Measurements from ENCODE around the gene FDXR. TPM values are rescaled to one million over a fixed set of nuclear protein-coding genes. Genes with fewer than 3 reads are reported as not detected.

The FDXR gene
- polyA plus RNA-seq, 1 donor from 2014 or later = 14.4 TPM

DNA sequence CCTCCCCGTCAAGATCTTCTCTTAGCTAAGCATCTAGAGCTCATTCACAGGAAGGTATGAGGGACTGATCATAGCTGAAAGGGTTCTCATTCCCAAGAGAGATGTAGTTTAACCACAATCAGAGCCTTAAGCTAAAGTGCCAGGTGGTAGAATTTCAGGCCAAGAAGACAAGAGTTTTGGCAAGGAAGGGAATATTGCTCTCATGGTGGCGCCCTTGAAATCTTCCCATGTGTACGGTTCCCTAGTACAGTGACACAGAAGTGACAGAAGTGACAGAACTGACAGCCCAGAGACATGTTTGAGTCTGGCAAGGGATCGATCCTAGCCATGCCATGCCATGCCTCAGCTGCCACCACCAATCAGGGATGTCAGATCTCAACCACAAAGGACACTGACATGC is 15.6 kb downstream of the FDXR start:
- H3K36me3 ChIP-seq (ENCODE audit: insufficient read depth, low read length) = no peaks in the 10 kb centered on the region
- no peaks in the 10 kb centered on the region for H3K9me2 ChIP-seq (ENCODE audit: insufficient read depth, low read length)
- H3K9ac ChIP-seq (ENCODE audit: low read length) = no peak overlapping the region
- no peaks in the 10 kb centered on the region for H3F3A ChIP-seq (ENCODE audit: insufficient read depth, low read length, poor library complexity, severe bottlenecking)
- H3K27me3 ChIP-seq (ENCODE audit: insufficient read depth, low read depth, low read length) = peaks cover 93% of the 10 kb centered on the region
- TF ChIP-seq EP300 (conservative IDR thresholded peaks at IDR 0.05; ENCODE audit: poor library complexity, severe bottlenecking) (peak; percentile 16), EZH2 (IDR thresholded peaks at IDR 0.05; ENCODE audit: borderline replicate concordance, insufficient read depth, low read length, poor library complexity, severe bottlenecking) (no peak)
- no peak overlapping the region for H3K4me2 ChIP-seq (ENCODE audit: low read length)
- H3K4me3 ChIP-seq (ENCODE audit: low read length) = no peak overlapping the region
- H3K9me3 ChIP-seq (ENCODE audit: low read length) = no peaks in the 10 kb centered on the region
- H2AFZ ChIP-seq (ENCODE audit: low read depth, low read length) = no peak overlapping the region
- H3K79me2 ChIP-seq (replicated peaks; ENCODE audit: insufficient read depth, low read length) = no peaks in the 10 kb centered on the region
- no peak overlapping the region for H3K27ac ChIP-seq (ENCODE audit: low read length)
- H4K20me1 ChIP-seq (ENCODE audit: insufficient read depth) = no peaks in the 10 kb centered on the region

DNA sequence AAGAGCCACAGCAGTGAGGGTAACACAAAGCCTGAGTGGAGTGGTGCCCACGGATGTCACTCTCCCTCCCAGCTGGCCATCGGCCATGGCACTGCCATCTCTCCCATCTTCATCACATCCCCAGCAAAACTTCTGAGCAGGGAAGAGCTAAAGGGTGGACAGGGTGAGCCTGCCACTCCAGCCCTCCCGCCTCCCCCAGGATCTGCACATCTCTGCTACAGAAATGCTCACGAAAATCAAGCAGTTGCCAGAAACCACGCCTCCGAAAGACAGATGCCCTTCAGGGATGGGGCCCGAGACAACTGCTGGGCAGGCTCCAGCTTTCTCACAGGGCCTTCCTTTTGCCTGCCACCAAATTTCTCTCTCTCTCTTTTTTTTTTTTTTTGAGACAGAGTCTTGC is 16.7 kb downstream of the FDXR start:
- no peaks in the 10 kb centered on the region for H3K9me2 ChIP-seq (ENCODE audit: insufficient read depth, low read length)
- H3K9ac ChIP-seq (ENCODE audit: low read length) = no peak overlapping the region
- H3K9me3 ChIP-seq (ENCODE audit: low read length) = no peaks in the 10 kb centered on the region
- H3K36me3 ChIP-seq (ENCODE audit: insufficient read depth, low read length) = no peaks in the 10 kb centered on the region
- H3K27ac ChIP-seq (ENCODE audit: low read length) = no peak overlapping the region
- no peak overlapping the region for H3K4me2 ChIP-seq (ENCODE audit: low read length)
- H4K20me1 ChIP-seq (ENCODE audit: insufficient read depth) = no peaks in the 10 kb centered on the region
- no peaks in the 10 kb centered on the region for H3K79me2 ChIP-seq (replicated peaks; ENCODE audit: insufficient read depth, low read length)
- H2AFZ ChIP-seq (ENCODE audit: low read depth, low read length) = no peak overlapping the region
- TF ChIP-seq POLR2AphosphoS5 (IDR thresholded peaks at IDR 0.05) (no peak), RAD21 (conservative IDR thresholded peaks at IDR 0.05) (no peak), MXI1 (conservative IDR thresholded peaks at IDR 0.05; ENCODE audit: poor library complexity, severe bottlenecking) (no peak), TAF1 (IDR thresholded peaks at IDR 0.05; ENCODE audit: low read depth) (no peak), EP300 (conservative IDR thresholded peaks at IDR 0.05; ENCODE audit: poor library complexity, severe bottlenecking) (no peak), EZH2 (IDR thresholded peaks at IDR 0.05; ENCODE audit: borderline replicate concordance, insufficient read depth, low read length, poor library complexity, severe bottlenecking) (no peak), SMC3 (conservative IDR thresholded peaks at IDR 0.05; ENCODE audit: poor library complexity) (no peak)
- TF ChIP-seq, protein P1, sequence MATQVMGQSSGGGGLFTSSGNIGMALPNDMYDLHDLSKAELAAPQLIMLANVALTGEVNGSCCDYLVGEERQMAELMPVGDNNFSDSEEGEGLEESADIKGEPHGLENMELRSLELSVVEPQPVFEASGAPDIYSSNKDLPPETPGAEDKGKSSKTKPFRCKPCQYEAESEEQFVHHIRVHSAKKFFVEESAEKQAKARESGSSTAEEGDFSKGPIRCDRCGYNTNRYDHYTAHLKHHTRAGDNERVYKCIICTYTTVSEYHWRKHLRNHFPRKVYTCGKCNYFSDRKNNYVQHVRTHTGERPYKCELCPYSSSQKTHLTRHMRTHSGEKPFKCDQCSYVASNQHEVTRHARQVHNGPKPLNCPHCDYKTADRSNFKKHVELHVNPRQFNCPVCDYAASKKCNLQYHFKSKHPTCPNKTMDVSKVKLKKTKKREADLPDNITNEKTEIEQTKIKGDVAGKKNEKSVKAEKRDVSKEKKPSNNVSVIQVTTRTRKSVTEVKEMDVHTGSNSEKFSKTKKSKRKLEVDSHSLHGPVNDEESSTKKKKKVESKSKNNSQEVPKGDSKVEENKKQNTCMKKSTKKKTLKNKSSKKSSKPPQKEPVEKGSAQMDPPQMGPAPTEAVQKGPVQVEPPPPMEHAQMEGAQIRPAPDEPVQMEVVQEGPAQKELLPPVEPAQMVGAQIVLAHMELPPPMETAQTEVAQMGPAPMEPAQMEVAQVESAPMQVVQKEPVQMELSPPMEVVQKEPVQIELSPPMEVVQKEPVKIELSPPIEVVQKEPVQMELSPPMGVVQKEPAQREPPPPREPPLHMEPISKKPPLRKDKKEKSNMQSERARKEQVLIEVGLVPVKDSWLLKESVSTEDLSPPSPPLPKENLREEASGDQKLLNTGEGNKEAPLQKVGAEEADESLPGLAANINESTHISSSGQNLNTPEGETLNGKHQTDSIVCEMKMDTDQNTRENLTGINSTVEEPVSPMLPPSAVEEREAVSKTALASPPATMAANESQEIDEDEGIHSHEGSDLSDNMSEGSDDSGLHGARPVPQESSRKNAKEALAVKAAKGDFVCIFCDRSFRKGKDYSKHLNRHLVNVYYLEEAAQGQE (IDR thresholded peaks at IDR 0.05; ENCODE audit: borderline replicate concordance) = no peak
- TF ChIP-seq, protein P2, sequence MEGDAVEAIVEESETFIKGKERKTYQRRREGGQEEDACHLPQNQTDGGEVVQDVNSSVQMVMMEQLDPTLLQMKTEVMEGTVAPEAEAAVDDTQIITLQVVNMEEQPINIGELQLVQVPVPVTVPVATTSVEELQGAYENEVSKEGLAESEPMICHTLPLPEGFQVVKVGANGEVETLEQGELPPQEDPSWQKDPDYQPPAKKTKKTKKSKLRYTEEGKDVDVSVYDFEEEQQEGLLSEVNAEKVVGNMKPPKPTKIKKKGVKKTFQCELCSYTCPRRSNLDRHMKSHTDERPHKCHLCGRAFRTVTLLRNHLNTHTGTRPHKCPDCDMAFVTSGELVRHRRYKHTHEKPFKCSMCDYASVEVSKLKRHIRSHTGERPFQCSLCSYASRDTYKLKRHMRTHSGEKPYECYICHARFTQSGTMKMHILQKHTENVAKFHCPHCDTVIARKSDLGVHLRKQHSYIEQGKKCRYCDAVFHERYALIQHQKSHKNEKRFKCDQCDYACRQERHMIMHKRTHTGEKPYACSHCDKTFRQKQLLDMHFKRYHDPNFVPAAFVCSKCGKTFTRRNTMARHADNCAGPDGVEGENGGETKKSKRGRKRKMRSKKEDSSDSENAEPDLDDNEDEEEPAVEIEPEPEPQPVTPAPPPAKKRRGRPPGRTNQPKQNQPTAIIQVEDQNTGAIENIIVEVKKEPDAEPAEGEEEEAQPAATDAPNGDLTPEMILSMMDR (IDR thresholded peaks at IDR 0.05; ENCODE audit: poor library complexity, severe bottlenecking) = no peak
- peaks cover 96% of the 10 kb centered on the region for H3K27me3 ChIP-seq (ENCODE audit: insufficient read depth, low read depth, low read length)
- H3K4me3 ChIP-seq (ENCODE audit: low read length) = no peak overlapping the region
- H3F3A ChIP-seq (ENCODE audit: insufficient read depth, low read length, poor library complexity, severe bottlenecking) = no peaks in the 10 kb centered on the region

DNA sequence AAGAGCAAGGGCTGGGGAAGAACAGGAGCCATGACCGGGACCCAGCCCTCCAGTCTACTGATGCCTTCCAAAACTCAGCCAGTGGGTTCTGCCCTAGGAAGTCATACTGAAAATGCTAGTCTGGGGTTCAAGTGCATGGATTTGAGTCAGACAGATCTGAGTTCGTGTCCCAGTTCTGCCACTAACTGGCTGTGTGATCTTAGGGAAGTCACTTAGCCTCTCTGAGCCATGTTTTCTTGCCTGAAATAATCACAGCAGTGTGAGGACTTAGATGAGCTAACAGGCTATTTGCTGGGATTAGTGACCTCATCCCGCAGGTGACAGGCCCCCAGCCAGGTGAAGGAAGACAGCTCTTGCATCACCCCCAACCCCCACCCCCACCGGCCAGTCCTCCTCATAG is 17.5 kb downstream of the FDXR start:
- H3F3A ChIP-seq (ENCODE audit: insufficient read depth, low read length, poor library complexity, severe bottlenecking) = no peaks in the 10 kb centered on the region
- no peaks in the 10 kb centered on the region for H3K9me2 ChIP-seq (ENCODE audit: insufficient read depth, low read length)
- H3K9ac ChIP-seq (ENCODE audit: low read length) = no peak overlapping the region
- H3K4me2 ChIP-seq (ENCODE audit: low read length) = no peak overlapping the region
- H2AFZ ChIP-seq (ENCODE audit: low read depth, low read length) = no peak overlapping the region
- no peak overlapping the region for H3K27ac ChIP-seq (ENCODE audit: low read length)
- TF ChIP-seq, protein P1 (IDR thresholded peaks at IDR 0.05; ENCODE audit: borderline replicate concordance) = no peak
- no peak for TF ChIP-seq RAD21 (conservative IDR thresholded peaks at IDR 0.05)
- no peak for TF ChIP-seq TAF1 (IDR thresholded peaks at IDR 0.05; ENCODE audit: low read depth)
- TF ChIP-seq EP300 (conservative IDR thresholded peaks at IDR 0.05; ENCODE audit: poor library complexity, severe bottlenecking) = no peak
- H3K27me3 ChIP-seq (ENCODE audit: insufficient read depth, low read depth, low read length) = peaks cover 96% of the 10 kb centered on the region
- H3K9me3 ChIP-seq (ENCODE audit: low read length) = no peaks in the 10 kb centered on the region
- H3K4me3 ChIP-seq (ENCODE audit: low read length) = no peak overlapping the region
- no peaks in the 10 kb centered on the region for H3K79me2 ChIP-seq (replicated peaks; ENCODE audit: insufficient read depth, low read length)
- H4K20me1 ChIP-seq (ENCODE audit: insufficient read depth) = no peaks in the 10 kb centered on the region
- no peaks in the 10 kb centered on the region for H3K36me3 ChIP-seq (ENCODE audit: insufficient read depth, low read length)

Data from neural cell (in vitro differentiated cells).